Activated CD4-positive, alpha-beta T cell treated with anti-CD3 and anti-CD28 coated beads, Interleukin-2, amount 50 U/mL, for 16 hours (primary cell): ENCODE results near the gene TIMM10B.
A peak's percentile ranks its signal among the peaks of the same experiment; 100 is the strongest.

Experiments used
- DNase-seq: peaks from one replicate; pipeline ENCODE4 v3.0.0-alpha.2; 2020

The TIMM10B gene

DNA sequence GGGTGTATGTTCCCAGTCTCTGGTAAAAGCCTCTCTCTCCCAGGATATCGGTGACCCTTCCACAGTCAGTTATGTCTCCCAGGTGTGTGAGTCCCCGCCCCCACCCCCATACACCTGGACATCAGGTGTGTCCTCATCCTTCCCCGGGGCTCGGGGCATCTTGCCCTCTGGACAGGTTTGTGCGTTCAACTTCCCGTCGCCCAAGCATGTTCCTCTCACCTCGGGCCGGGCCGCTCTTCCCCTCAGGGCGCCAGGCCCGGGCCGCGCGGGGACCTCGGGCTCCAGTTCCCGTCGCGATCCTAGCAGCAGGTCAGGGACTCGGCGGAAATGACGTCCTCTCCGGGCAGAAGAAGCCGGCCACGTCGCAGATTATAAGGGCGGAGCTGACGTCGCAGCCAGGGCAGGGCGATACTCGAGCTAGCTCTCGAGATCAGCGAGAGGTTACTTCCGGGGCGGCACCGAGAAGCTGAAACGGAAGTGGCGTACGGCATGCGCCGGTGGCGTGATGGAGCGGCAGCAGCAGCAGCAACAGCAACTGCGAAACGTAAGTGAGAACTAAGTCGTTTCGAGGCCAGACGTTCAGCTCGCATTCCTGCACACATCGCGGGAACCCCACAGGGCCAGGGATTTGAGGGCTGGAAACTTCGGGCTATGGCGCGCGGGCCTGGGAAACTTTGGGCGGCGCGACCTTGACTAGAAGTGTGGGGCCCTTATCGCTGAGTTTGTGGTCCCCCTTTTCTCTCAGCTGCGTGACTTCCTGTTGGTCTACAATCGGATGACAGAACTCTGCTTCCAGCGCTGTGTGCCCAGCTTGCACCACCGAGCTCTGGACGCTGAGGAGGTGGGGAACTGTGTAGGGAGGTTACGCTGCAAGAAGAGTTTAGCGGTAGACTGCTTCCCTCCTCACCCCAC lies at the start of gene TIMM10B, which contains the start of gene ARFIP2:
Gene TIMM10B, plus strand, starts transcription at position 490 of the 912 bp plus-strand sequence. Its CDS starts 16 bp downstream, at position 506.
Gene ARFIP2, minus strand, starts transcription at position 320 of the 912 bp plus-strand sequence. CDS start 910 bp downstream, outside the sequence.
- peak; percentile 99 for DNase-seq

DNA sequence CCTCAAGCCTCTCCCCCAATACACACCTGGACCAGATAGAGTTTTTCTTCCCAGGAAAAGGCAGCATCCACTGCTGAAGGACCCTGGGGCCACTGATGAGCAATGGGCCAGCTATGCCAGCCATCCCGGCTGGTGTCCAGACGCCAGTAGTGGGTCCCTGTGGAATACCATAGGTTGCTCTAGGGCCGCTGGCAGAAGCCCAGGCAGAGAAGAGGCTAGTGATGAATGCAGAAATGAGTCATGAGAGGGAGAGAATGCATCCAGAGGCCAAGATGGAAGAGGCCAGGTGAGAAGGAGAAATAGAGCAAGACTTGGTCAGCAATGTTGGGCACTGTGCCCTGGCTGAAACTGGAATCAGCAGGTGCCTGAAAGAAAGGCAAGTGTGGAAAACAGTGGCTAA lies 49.4 kb upstream of the TIMM10B start:
- DNase-seq, result no peak

GRCh38 chr11:6433998-6434660 lies 47.2 kb upstream of the TIMM10B start:
- DNase-seq, result no peak

- no peak for DNase-seq
These were observed 43.9 kb upstream of the TIMM10B start for GRCh38 chr11:6437423-6437822.

DNA sequence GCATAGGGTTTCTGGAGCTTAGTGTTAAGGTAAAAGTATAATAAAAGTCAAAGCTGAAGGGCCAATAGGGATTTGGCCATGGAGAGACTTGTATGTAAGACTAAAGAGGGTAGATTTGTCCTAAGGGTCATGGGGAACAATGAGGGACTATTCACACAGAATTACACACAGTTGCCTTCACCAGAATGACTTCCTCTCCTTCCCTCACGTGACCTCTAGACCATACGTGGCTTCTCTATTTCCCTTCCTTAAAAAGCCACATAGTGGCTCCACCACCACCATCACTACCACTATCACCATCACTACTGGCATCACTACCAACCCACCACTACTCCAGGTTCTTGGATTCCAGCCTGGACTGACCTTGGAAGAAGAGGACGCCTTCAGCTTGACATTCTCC lies 43.3 kb upstream of the TIMM10B start:
- DNase-seq, result peak; percentile 18

- DNase-seq, result peak; percentile 30
These were observed 42.2 kb upstream of the TIMM10B start for GRCh38 chr11:6438979-6439571.

GRCh38 chr11:6440906-6441358 lies 40.4 kb upstream of the TIMM10B start, which contains the start of gene HPX:
Gene HPX (minus strand): TSS chr11:6440987. CDS start chr11:6440963, 24 bp downstream.
- no peak for DNase-seq

DNA sequence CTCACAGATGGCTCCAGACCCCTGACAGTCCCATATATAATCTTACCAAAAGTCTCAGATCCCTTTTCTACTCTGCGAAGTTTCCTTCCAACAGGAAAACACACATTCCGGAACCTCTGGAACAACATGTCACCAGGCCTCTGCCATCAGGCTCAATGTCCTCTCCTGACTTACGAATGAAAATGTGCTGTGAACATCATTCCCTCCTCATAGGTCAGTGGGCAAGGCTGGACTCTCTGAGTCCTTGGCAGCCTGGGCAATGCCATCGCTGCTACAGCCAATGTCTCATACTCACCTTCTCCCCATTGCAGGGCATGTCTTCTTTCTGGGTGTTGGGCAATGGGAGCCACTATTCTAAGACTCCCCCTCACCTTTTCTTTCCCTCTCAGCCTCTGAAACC lies 38.9 kb upstream of the TIMM10B start:
- no peak for DNase-seq

GRCh38 chr11:6443269-6444003 lies 37.9 kb upstream of the TIMM10B start:
- DNase-seq, result peak; percentile 57

GRCh38 chr11:6448574-6448973 lies 32.7 kb upstream of the TIMM10B start:
- no peak for DNase-seq

DNA sequence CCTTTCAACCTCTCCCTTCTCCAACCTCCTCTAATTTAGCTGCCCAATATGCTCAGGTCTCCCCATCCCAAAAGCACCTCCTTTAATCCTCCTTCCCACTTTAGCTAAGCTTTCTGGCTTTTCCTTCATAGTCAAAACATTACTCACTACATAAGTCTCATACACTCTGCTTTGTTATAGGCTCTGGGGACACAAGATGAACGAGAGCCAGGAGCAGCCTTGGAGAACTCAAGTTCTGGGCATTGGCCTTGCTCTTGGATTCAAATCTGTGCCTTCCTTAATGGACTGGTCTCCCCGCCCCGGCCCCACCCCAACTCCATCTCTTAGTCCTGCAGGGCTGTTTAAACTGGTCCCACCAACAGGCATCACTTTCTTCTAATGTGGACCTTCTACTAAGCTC lies 29.1 kb upstream of the TIMM10B start:
- no peak for DNase-seq

DNA sequence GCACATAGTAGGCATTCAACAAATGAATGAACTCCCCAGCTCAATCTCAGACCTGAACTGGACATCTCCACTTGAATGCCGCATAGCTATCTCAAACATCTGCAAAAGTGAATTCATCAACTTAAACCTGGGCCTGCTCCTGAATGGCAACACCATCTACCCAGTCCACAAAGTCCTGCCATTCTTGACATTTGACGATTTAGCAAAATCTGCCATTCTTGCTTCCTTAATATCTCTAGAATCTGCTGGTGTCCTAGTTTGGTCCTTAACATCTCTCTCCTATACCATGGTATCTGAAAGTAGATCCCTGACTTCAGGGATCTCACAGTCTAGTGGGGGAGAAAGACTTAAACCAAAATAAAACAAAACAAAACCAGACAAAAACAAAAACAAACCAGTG lies 28.1 kb upstream of the TIMM10B start:
- no peak for DNase-seq

- DNase-seq, result no peak
These were observed 26.2 kb upstream of the TIMM10B start for GRCh38 chr11:6455070-6455469.

DNA sequence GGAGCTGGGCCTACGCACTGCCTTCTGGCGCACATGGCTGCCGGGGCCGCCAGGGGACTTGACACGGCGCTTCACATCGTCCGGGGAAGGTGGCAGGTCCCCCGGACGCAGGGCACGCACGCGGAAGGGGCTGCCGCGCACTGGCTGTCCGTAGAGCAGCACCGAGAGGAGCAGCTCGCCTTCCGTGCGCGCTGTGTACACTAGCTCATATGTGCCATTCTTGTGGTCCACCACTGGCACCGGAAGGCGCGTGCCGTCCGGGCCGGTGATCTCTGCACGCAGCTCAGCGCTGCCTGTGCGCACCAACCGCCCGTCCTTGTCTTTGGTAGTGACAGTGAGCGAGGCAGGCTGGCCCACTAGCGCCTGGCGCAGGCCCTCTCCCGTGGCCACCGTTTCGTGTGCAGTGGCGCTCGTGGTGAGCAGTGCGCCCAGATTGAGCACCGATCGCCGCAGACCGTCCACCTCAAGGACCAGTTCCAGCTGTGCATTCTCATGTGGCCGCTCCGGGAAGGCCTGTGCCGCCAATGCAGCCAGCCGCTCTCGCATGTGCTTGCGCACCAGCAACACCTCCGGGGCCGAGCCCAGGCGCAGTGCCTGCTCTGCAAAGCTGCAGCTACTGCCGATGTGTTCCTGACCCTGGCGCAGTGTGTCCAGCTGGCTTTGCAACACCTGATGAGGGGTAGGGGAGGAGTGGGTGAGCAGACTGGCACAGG lies 24.8 kb upstream of the TIMM10B start:
- no peak for DNase-seq

DNA sequence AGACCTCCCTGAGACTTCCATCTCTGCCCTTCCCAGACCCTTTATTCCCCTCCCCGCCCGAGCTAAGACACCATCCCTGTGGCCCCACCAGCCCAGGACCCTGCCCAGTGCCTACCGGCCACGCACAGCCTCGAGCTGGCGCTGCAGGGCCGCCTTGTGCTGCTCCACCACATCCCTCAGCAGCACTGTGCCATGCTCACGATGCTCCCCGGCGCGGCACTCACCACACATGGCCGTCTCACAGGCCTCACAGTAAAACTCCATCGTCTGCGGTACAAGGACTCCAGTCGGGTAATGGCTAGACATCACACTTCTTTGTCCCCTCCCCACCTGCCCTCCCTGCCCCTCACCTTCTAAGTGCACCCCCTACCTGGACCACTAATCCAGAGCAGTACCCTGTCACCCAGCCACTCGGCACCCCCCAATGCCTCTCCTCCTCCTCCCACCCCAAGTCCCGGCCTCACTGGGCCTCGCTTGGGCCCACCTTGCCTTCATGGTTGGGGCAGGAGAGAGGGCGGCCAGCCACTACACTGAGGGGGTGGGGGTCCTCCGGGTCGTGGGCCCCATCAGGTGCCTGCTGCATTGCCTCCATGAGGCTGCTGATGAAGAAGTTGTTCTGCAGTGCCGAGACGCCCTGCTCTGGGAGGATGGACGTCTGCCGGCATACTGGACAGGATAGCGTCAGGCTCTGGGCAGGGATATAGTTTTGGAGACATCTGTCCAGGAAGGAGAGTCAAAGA lies 23.6 kb upstream of the TIMM10B start:
- DNase-seq, result no peak

GRCh38 chr11:6458352-6459098 lies 22.8 kb upstream of the TIMM10B start:
- DNase-seq, result no peak

GRCh38 chr11:6459099-6459450 lies 22.2 kb upstream of the TIMM10B start:
- DNase-seq, result no peak

DNA sequence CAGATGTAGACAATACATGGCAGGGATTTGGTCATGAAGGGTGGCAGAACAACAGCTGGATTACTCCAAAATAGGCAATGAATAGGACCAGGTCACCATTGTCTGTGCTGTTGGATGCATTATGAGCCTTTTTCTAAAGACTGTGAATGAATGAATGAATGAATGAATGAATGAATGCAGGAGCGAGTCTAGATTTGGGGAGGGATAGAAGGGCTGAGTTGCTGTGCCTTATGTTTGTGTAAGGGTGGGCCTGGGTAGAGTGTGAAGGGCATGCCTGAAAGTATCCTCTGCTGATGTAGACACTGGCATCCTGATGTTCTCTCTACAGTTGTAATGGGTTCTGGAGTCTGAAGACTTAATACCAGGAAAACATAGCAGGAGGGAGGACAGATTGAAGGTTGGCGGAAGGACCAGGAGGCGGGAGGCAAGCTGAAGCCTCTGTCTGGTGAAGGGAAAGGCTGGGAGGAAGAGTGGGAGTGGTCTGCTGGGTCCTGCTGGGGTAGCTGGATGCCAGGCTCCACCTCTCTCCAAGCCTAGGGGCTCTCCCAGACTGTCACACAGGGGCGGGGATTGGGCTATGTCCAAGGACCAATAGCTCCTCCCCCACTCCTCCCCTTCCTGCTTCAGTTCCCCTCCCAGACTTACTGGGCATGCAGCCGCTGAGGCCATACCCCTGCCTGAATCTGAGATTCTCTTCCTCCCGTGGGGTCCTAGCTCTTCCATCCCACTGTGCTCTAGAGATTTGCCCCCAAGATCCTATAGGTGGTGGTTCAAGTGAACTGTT lies 12.4 kb upstream of the TIMM10B start:
- DNase-seq, result no peak

GRCh38 chr11:6469599-6469998 lies 11.7 kb upstream of the TIMM10B start:
- no peak for DNase-seq

- DNase-seq, result no peak
These were observed 8.4 kb upstream of the TIMM10B start for GRCh38 chr11:6472934-6473333.
